GM12874 (cell line): ENCODE measurements around the gene C1QL4.

ENCODE experiments used
- CTCF ChIP-seq: IDR thresholded peaks from 2 replicates; pipeline ENCODE4 v1.5.1; 2011; ENCODE audit warnings: low read depth, mild to moderate bottlenecking, control low read depth, low read length, moderate library complexity; ENCODE audit not compliant: insufficient read depth

Gene C1QL4

GRCh38 chr12:49358483-49359141 lies 21.6 kb upstream of the C1QL4 start:
- peak; percentile 73 for TF ChIP-seq CTCF

- TF ChIP-seq CTCF = no peak
Observed at GRCh38 chr12:49357103-49357678, 20.2 kb upstream of the C1QL4 start.

GRCh38 chr12:49355913-49356312 lies 18.9 kb upstream of the C1QL4 start:
- no peak for TF ChIP-seq CTCF

GRCh38 chr12:49352351-49352750 lies 15.4 kb upstream of the C1QL4 start:
- TF ChIP-seq CTCF = no peak

- TF ChIP-seq CTCF = no peak
Observed at GRCh38 chr12:49349266-49349665, 12.3 kb upstream of the C1QL4 start.

- TF ChIP-seq CTCF = no peak
Observed at GRCh38 chr12:49348781-49349180, 11.8 kb upstream of the C1QL4 start.

GRCh38 chr12:49347311-49348193 lies 10.6 kb upstream of the C1QL4 start:
- TF ChIP-seq CTCF = peak; percentile 95
